Measurements from ENCODE around the gene VSTM4. TPM values are rescaled to one million over a fixed set of nuclear protein-coding genes. Genes with fewer than 3 reads are reported as not detected.

VSTM4 gene
- total and polyA plus RNA-seq, 4 donors: 2.9 to 49.4 (median 7.2) TPM

GRCh38 chr10:49001402-49001801, 113.9 kb downstream of the VSTM4 start:
- DNase-seq: peak in 2 of 3 donors; percentile 34 to 47

GRCh38 chr10:49000437-49001398, 114.6 kb downstream of the VSTM4 start:
- H3K4me1 ChIP-seq (ENCODE audit: control insufficient read depth in 5 of 5, insufficient read depth in 5 of 5, low read length in 5 of 5): peaks cover 0 to 13% (median 0%) of the 10 kb centered on the region in 5 donors
- DNase-seq (no peak), ATAC-seq (ENCODE audit: insufficient read depth, low FRiP score) (no peak)
- no peak overlapping the region for H3K4me3 ChIP-seq
- H3K9ac ChIP-seq (ENCODE audit: insufficient read depth in 1 of 2, low read length in 2 of 2): no peak overlapping the region
- H3K9me3 ChIP-seq (ENCODE audit: control insufficient read depth in 4 of 4, insufficient read depth in 3 of 4, low read length in 3 of 4): no peaks in the 10 kb centered on the region
- H3K36me3 ChIP-seq (ENCODE audit: control insufficient read depth in 4 of 4, insufficient read depth in 4 of 4, low read length in 4 of 4): no peaks in the 10 kb centered on the region
- no peak overlapping the region for H3K27ac ChIP-seq (ENCODE audit: low read depth in 1 of 2, low read length in 1 of 2)
- H3K27me3 ChIP-seq (ENCODE audit: control insufficient read depth in 3 of 3, insufficient read depth in 3 of 3, low read length in 2 of 3): no peaks in the 10 kb centered on the region
- WGBS, 2 donors: 85 to 95% methylated on average over 13 of the region's 13 CpGs
- TF ChIP-seq CTCF (IDR thresholded peaks at IDR 0.05; ENCODE audit: control extremely low read depth, extremely low read depth): no peak

More at GRCh38 chr10:49001402-49001801, 113.9 kb downstream of the VSTM4 start:
- Histone ChIP-seq H3K9ac (ENCODE audit: insufficient read depth in 1 of 2, low read length in 2 of 2) (no peak overlapping the region), H3K9me3 (ENCODE audit: control insufficient read depth in 4 of 4, insufficient read depth in 3 of 4, low read length in 3 of 4) (no peaks in the 10 kb centered on the region), H3K4me1 (ENCODE audit: control insufficient read depth in 5 of 5, insufficient read depth in 5 of 5, low read length in 5 of 5) (peaks cover 0 to 13% (median 0%) of the 10 kb centered on the region in 5 donors), H3K27ac (ENCODE audit: low read depth in 1 of 2, low read length in 1 of 2) (no peak overlapping the region), H3K36me3 (ENCODE audit: control insufficient read depth in 4 of 4, insufficient read depth in 4 of 4, low read length in 4 of 4) (no peaks in the 10 kb centered on the region), H3K4me3 (no peak overlapping the region), H3K27me3 (ENCODE audit: control insufficient read depth in 3 of 3, insufficient read depth in 3 of 3, low read length in 2 of 3) (no peaks in the 10 kb centered on the region)
- ATAC-seq (ENCODE audit: insufficient read depth, low FRiP score): no peak
- TF ChIP-seq CTCF (IDR thresholded peaks at IDR 0.05; ENCODE audit: control extremely low read depth, extremely low read depth): no peak
- 71 to 81% methylated on average over 9 of the region's 9 CpGs for WGBS, 2 donors

GRCh38 chr10:48999346-48999745, 116.0 kb downstream of the VSTM4 start:
- TF ChIP-seq CTCF (IDR thresholded peaks at IDR 0.05; ENCODE audit: control extremely low read depth, extremely low read depth): no peak
- Histone ChIP-seq H3K27ac (ENCODE audit: low read depth in 1 of 2, low read length in 1 of 2) (no peak overlapping the region), H3K9ac (ENCODE audit: insufficient read depth in 1 of 2, low read length in 2 of 2) (no peak overlapping the region), H3K4me1 (ENCODE audit: control insufficient read depth in 5 of 5, insufficient read depth in 5 of 5, low read length in 5 of 5) (peaks cover 0 to 13% (median 0%) of the 10 kb centered on the region in 5 donors), H3K27me3 (ENCODE audit: control insufficient read depth in 3 of 3, insufficient read depth in 3 of 3, low read length in 2 of 3) (no peaks in the 10 kb centered on the region), H3K9me3 (ENCODE audit: control insufficient read depth in 4 of 4, insufficient read depth in 3 of 4, low read length in 3 of 4) (no peaks in the 10 kb centered on the region), H3K4me3 (no peak overlapping the region), H3K36me3 (ENCODE audit: control insufficient read depth in 4 of 4, insufficient read depth in 4 of 4, low read length in 4 of 4) (no peaks in the 10 kb centered on the region)
- no peak for ATAC-seq (ENCODE audit: insufficient read depth, low FRiP score)
- DNase-seq: no peak
- WGBS, 2 donors: 84 to 93% methylated on average over 2 of the region's 2 CpGs
